Muscle of back (tissue), 11 donors: ENCODE measurements around the gene SDHAF1. TPM values are rescaled to one million over a fixed set of nuclear protein-coding genes. Genes with fewer than 3 reads are reported as not detected.
"Not testable (repeated sequence)": the region's sequence is repeated elsewhere in the genome, so short reads cannot be mapped to it uniquely, and the experiment has no call there.

ENCODE experiments used
- DNase-seq, 3 donors: peaks; one replicate each; pipeline versions ENCODE4 v3.0.0 to v3.0.0-alpha.2; 2013
- polyA plus RNA-seq, 10 donors: library from polyadenylated mRNA; unstranded; fragments of 120-200 nt; gene quantifications; one replicate each; pipeline ENCODE4 v1.2.1, GENCODE V29; 2013; ENCODE audit not compliant: insufficient read length in 10 of 10

The SDHAF1 gene
- polyA plus RNA-seq, 10 donors = 9.4 to 13.8 (median 11.4) TPM

GRCh38 chr19:36013280-36014011 lies 18.5 kb downstream of the SDHAF1 start:
- no peak for DNase-seq

GRCh38 chr19:36014012-36014924 lies 19.3 kb downstream of the SDHAF1 start, which contains the start of gene ALKBH6:
Gene ALKBH6, minus strand, starts transcription at chr19:36014213. Its CDS starts 816 bp downstream, at chr19:36013397.
- DNase-seq = peak; percentile 98 to 100 (median 99)

GRCh38 chr19:36019061-36019670 lies 24.2 kb downstream of the SDHAF1 start:
- no peak for DNase-seq

GRCh38 chr19:36023432-36023831 lies 28.4 kb downstream of the SDHAF1 start:
- DNase-seq = no peak

GRCh38 chr19:36025541-36025940 lies 30.6 kb downstream of the SDHAF1 start:
- DNase-seq = no peak

- DNase-seq = no peak
Observed at GRCh38 chr19:36026091-36026876, 31.3 kb downstream of the SDHAF1 start.

- no peak for DNase-seq
Observed at GRCh38 chr19:36027696-36028095, 32.7 kb downstream of the SDHAF1 start.

GRCh38 chr19:36028313-36029041 lies 33.5 kb downstream of the SDHAF1 start:
- no peak for DNase-seq

- no peak for DNase-seq
Observed at GRCh38 chr19:36030264-36031148, 35.5 kb downstream of the SDHAF1 start.

GRCh38 chr19:36031308-36031707 lies 36.3 kb downstream of the SDHAF1 start:
- DNase-seq = no peak

GRCh38 chr19:36032251-36033104 lies 37.5 kb downstream of the SDHAF1 start, which contains the start of gene CLIP3:
Gene CLIP3, minus strand, starts transcription at chr19:36032873. Its CDS starts 516 bp downstream, at chr19:36032357.
- peak; percentile 67 to 93 (median 83) for DNase-seq

GRCh38 chr19:36040495-36040894 lies 45.5 kb downstream of the SDHAF1 start:
- DNase-seq = no peak

- not testable (repeated sequence) for DNase-seq
Observed at GRCh38 chr19:36041092-36041491, 46.1 kb downstream of the SDHAF1 start.

GRCh38 chr19:36041831-36042230 lies 46.8 kb downstream of the SDHAF1 start:
- peak in 1 of 3 donors; percentile 70 for DNase-seq

- DNase-seq = no peak
Observed at GRCh38 chr19:36043952-36044351, 49.0 kb downstream of the SDHAF1 start.
